ENCODE data around the gene LRRC37B.
"Not testable (repeated sequence)": the region's sequence is repeated elsewhere in the genome, so short reads cannot be mapped to it uniquely, and the experiment has no call there.

- not testable (repeated sequence) for TF ChIP-seq CTCF, POLR2A (IDR thresholded peaks at IDR 0.05)
These were observed 54.7 kb downstream of the LRRC37B start for GRCh38 chr17:32061840-32062239.
